HepG2 (cell line): ENCODE results near the gene PARP2. TPM values are rescaled to one million over a fixed set of nuclear protein-coding genes. Genes with fewer than 3 reads are reported as not detected.

Experiments
- EHMT2 ChIP-seq: fragments of 200-600 bp; sonication (generic); IDR thresholded peaks from 2 replicates; pipeline ENCODE4 v1.7.0; 2017; ENCODE audit warnings: antibody characterized with exemption, low read depth, low read length, borderline replicate concordance
- ELK4 ChIP-seq: sonication (generic); formaldehyde crosslinking; IDR thresholded peaks from 2 replicates; pipeline ENCODE4 v1.9.0; 2021; ENCODE audit warnings: missing genetic modification reagents, borderline replicate concordance
- FOXM1 ChIP-seq: sonication (generic); formaldehyde crosslinking; IDR thresholded peaks from 2 replicates; pipeline ENCODE4 v1.5.0; 2020; ENCODE audit warnings: missing genetic modification reagents
- FOXO1 ChIP-seq: sonication (generic); formaldehyde crosslinking; IDR thresholded peaks from 2 replicates; pipeline ENCODE4 v1.4.0; 2020; ENCODE audit warnings: missing genetic modification reagents
- HNF1B ChIP-seq: sonication (generic); formaldehyde crosslinking; IDR thresholded peaks from 2 replicates; pipeline ENCODE4 v1.5.1; 2020; ENCODE audit warnings: mild to moderate bottlenecking, moderate library complexity, missing genetic modification reagents
- HNRNPLL ChIP-seq: fragments of 200-400 bp; formaldehyde crosslinking; IDR thresholded peaks from 2 replicates; pipeline ENCODE4 v1.6.1; 2017; ENCODE audit warnings: mild to moderate bottlenecking, low read depth, low read length; ENCODE audit not compliant: poor library complexity, severe bottlenecking
- MED13 ChIP-seq: sonication (generic); formaldehyde crosslinking; IDR thresholded peaks from 2 replicates; pipeline ENCODE4 v1.5.0; 2020; ENCODE audit warnings: missing genetic modification reagents
- NFAT5 ChIP-seq: sonication (generic); formaldehyde crosslinking; IDR thresholded peaks from 2 replicates; pipeline ENCODE4 v1.4.0; 2020; ENCODE audit warnings: missing genetic modification reagents
- PBX3 ChIP-seq: sonication (generic); formaldehyde crosslinking; IDR thresholded peaks from 2 replicates; pipeline ENCODE4 v1.8.1; 2023; ENCODE audit warnings: missing genetic modification reagents, inconsistent platforms, borderline replicate concordance
- SIX1 ChIP-seq: sonication (generic); formaldehyde crosslinking; IDR thresholded peaks from 2 replicates; pipeline ENCODE4 v1.4.0; 2020; ENCODE audit warnings: missing genetic modification reagents, borderline replicate concordance
- ZNF207 ChIP-seq: fragments of 450-650 bp; IDR thresholded peaks from 2 replicates; pipeline ENCODE4 v1.6.1; 2016; ENCODE audit warnings: antibody characterized with exemption, borderline replicate concordance
- ZNF232 ChIP-seq: sonication (generic); formaldehyde crosslinking; IDR thresholded peaks from 2 replicates; pipeline ENCODE4 v1.4.0; 2020; ENCODE audit warnings: missing genetic modification reagents, borderline replicate concordance
- ZNF280D ChIP-seq: sonication (generic); formaldehyde crosslinking; IDR thresholded peaks from 2 replicates; pipeline ENCODE4 v1.5.1; 2020; ENCODE audit warnings: mild to moderate bottlenecking, missing genetic modification reagents
- ZNF549 ChIP-seq: sonication (generic); formaldehyde crosslinking; IDR thresholded peaks from 2 replicates; pipeline ENCODE4 v1.5.0; 2020; ENCODE audit warnings: missing genetic modification reagents
- ZNF570 ChIP-seq: sonication (generic); formaldehyde crosslinking; IDR thresholded peaks from 2 replicates; pipeline ENCODE4 v1.4.0; 2020; ENCODE audit warnings: mild to moderate bottlenecking, missing genetic modification reagents, borderline replicate concordance
- ZNF777 ChIP-seq: sonication (generic); formaldehyde crosslinking; IDR thresholded peaks from 2 replicates; pipeline ENCODE4 v1.4.0; 2020; ENCODE audit warnings: missing genetic modification reagents
- polyA plus RNA-seq, 8 experiments: library from polyadenylated mRNA; depleted of rRNA in 3 of 8; stranded (reverse) in 7 of 8; unstranded in 1 of 8; fragments of >200 nt; fragmentation: Illumina TruSeq in 4 of 8; extraction: Trizol in 4 of 8; gene quantifications; 2 replicates each; pipeline versions ENCODE4 v1.2.1 to v1.2.3, GENCODE V29; 2011 to 2016; ENCODE audit warnings: low read depth in 4 of 8, missing spikeins in 1 of 8, mixed read lengths in 1 of 8; ENCODE audit not compliant: insufficient read depth in 1 of 8
- total RNA-seq, 5 experiments: library from RNA; depleted of rRNA; stranded (reverse); fragments of >200 nt; fragmentation: Illumina TruSeq; extraction: Trizol; gene quantifications; 2 replicates each; pipeline ENCODE4 v1.2.3, GENCODE V29; 2016; ENCODE audit warnings: low read depth in 1 of 5

The PARP2 gene
- total and polyA plus RNA-seq, 2 of the 13 experiments (the other 11 are each of a cell fraction or from before 2014, with no cell fraction given) = 37.3 to 38.4 TPM

GRCh38 chr14:20305265-20306078, 38.0 kb upstream of the PARP2 start, which contains the start of gene TTC5 (continued):
- TF ChIP-seq MED13 (CRISPR knock-in tag) = no peak
- TF ChIP-seq FOXM1 (CRISPR knock-in tag) = no peak
- TF ChIP-seq EHMT2 = peak; percentile 69; the same call in 1 of the 2 replicates
- no peak for TF ChIP-seq FOXO1
- no peak for TF ChIP-seq NFAT5 (CRISPR knock-in tag)
- 0 out of 2 replicates have a peak, but pooled peaks have one; percentile 66 for TF ChIP-seq ZNF280D
- TF ChIP-seq ZNF207 = no peak
- TF ChIP-seq ZNF777 (CRISPR knock-in tag) = no peak; the same call in 1 of the 2 replicates
- TF ChIP-seq HNRNPLL = no peak
- TF ChIP-seq SIX1 = no peak
- TF ChIP-seq ZNF549 (CRISPR knock-in tag) = no peak
- no peak for TF ChIP-seq ZNF570
- TF ChIP-seq PBX3 (CRISPR knock-in tag) = no peak
- no peak for TF ChIP-seq ELK4 (CRISPR knock-in tag)
- no peak for TF ChIP-seq HNF1B (CRISPR knock-in tag)
- no peak for TF ChIP-seq ZNF232 (CRISPR knock-in tag)
